HepG2 (cell line): ENCODE results near the gene TUBB. TPM values are rescaled to one million over a fixed set of nuclear protein-coding genes. Genes with fewer than 3 reads are reported as not detected.
A peak's percentile ranks its signal among the peaks of the same experiment; 100 is the strongest.

Source experiments
- ARNT2 ChIP-seq: sonication (generic); formaldehyde crosslinking; IDR thresholded peaks from 2 replicates; pipeline ENCODE4 v1.8.0; 2022; ENCODE audit warnings: mild to moderate bottlenecking, low read depth, missing genetic modification reagents, moderate library complexity
- CCDC6 ChIP-seq: sonication (generic); formaldehyde crosslinking; IDR thresholded peaks from 2 replicates; pipeline ENCODE4 v1.8.1; 2022; ENCODE audit warnings: mild to moderate bottlenecking, missing genetic modification reagents, moderate library complexity
- DPF2 ChIP-seq: sonication (generic); formaldehyde crosslinking; IDR thresholded peaks from 2 replicates; pipeline ENCODE4 v1.4.0; 2020; ENCODE audit warnings: mild to moderate bottlenecking, low read depth, missing genetic modification reagents, borderline replicate concordance
- EEA1 ChIP-seq: sonication (generic); formaldehyde crosslinking; IDR thresholded peaks from 2 replicates; pipeline ENCODE4 v1.5.1; 2020; ENCODE audit warnings: mild to moderate bottlenecking, missing genetic modification reagents, borderline replicate concordance
- ELF4 ChIP-seq: sonication (generic); formaldehyde crosslinking; IDR thresholded peaks from 2 replicates; pipeline ENCODE4 v1.5.0; 2020; ENCODE audit warnings: missing genetic modification reagents, mild to moderate bottlenecking, moderate library complexity, borderline replicate concordance
- GZF1 ChIP-seq: sonication (generic); formaldehyde crosslinking; IDR thresholded peaks from 2 replicates; pipeline ENCODE4 v1.5.1; 2020; ENCODE audit warnings: mild to moderate bottlenecking, missing genetic modification reagents
- NFYC ChIP-seq: IDR thresholded peaks from 2 replicates; pipeline ENCODE4 v1.6.1; 2016; ENCODE audit warnings: missing genetic modification reagents, missing compliant biosample characterization
- NR2F2 ChIP-seq: IDR thresholded peaks from 2 replicates; pipeline ENCODE4 v1.6.1; 2012; ENCODE audit warnings: low read depth, inconsistent platforms, borderline replicate concordance
- PRPF4 ChIP-seq: fragments of 200-400 bp; formaldehyde crosslinking; IDR thresholded peaks from 2 replicates; pipeline ENCODE4 v1.6.1; 2016; ENCODE audit warnings: low read length, low read depth; ENCODE audit not compliant: poor library complexity, severe bottlenecking
- SATB2 ChIP-seq: sonication (generic); formaldehyde crosslinking; IDR thresholded peaks from 2 replicates; pipeline ENCODE4 v1.5.0; 2020; ENCODE audit warnings: missing genetic modification reagents
- SKI ChIP-seq: fragments of 450-650 bp; IDR thresholded peaks from one replicate; pipeline ENCODE4 v1.6.1; 2018; ENCODE audit warnings: mild to moderate bottlenecking; ENCODE audit not compliant: partially characterized antibody
- SMC3 ChIP-seq: IDR thresholded peaks from 2 replicates; pipeline ENCODE4 v1.6.1; 2011; ENCODE audit warnings: low read length, improper control_type of control experiment
- ZFP90 ChIP-seq: sonication (generic); formaldehyde crosslinking; IDR thresholded peaks from 2 replicates; pipeline ENCODE4 v1.8.0; 2022; ENCODE audit warnings: missing genetic modification reagents, mild to moderate bottlenecking, inconsistent platforms, borderline replicate concordance
- ZNF513 ChIP-seq: sonication (generic); formaldehyde crosslinking; conservative IDR thresholded peaks from 2 replicates; pipeline ENCODE4 v1.5.0; 2020; ENCODE audit warnings: missing genetic modification reagents
- ZNF543 ChIP-seq: sonication (generic); formaldehyde crosslinking; IDR thresholded peaks from 2 replicates; pipeline ENCODE4 v1.4.0; 2020; ENCODE audit warnings: mild to moderate bottlenecking, missing genetic modification reagents
- ZNF589 ChIP-seq: sonication (generic); formaldehyde crosslinking; conservative IDR thresholded peaks from 2 replicates; pipeline ENCODE4 v1.8.0; 2022; ENCODE audit warnings: mild to moderate bottlenecking, moderate library complexity, missing genetic modification reagents
- ZNF646 ChIP-seq: sonication (generic); formaldehyde crosslinking; IDR thresholded peaks from 2 replicates; pipeline ENCODE4 v1.9.0; 2021; ENCODE audit warnings: mild to moderate bottlenecking, missing genetic modification reagents
- ZNF784 ChIP-seq: sonication (generic); formaldehyde crosslinking; IDR thresholded peaks from 2 replicates; pipeline ENCODE4 v1.5.1; 2020; ENCODE audit warnings: missing genetic modification reagents, mild to moderate bottlenecking, borderline replicate concordance
- ZNF879 ChIP-seq: sonication (generic); formaldehyde crosslinking; IDR thresholded peaks from 2 replicates; pipeline ENCODE4 v1.8.1; 2023; ENCODE audit warnings: missing genetic modification reagents
- polyA plus RNA-seq, 8 experiments: library from polyadenylated mRNA; depleted of rRNA in 3 of 8; stranded (reverse) in 7 of 8; unstranded in 1 of 8; fragments of >200 nt; fragmentation: Illumina TruSeq in 4 of 8; extraction: Trizol in 4 of 8; gene quantifications; 2 replicates each; pipeline versions ENCODE4 v1.2.1 to v1.2.3, GENCODE V29; 2011 to 2016; ENCODE audit warnings: low read depth in 4 of 8, missing spikeins in 1 of 8, mixed read lengths in 1 of 8; ENCODE audit not compliant: insufficient read depth in 1 of 8
- total RNA-seq, 5 experiments: library from RNA; depleted of rRNA; stranded (reverse); fragments of >200 nt; fragmentation: Illumina TruSeq; extraction: Trizol; gene quantifications; 2 replicates each; pipeline ENCODE4 v1.2.3, GENCODE V29; 2016; ENCODE audit warnings: low read depth in 1 of 5

Gene TUBB
- total and polyA plus RNA-seq, 2 of the 13 experiments (the other 11 are each of a cell fraction or from before 2014, with no cell fraction given), result 911 to 1,163 TPM

- TF ChIP-seq CCDC6 (CRISPR knock-in tag) (no peak; the same call in 1 of the 2 replicates), SATB2 (no peak), ZNF784 (CRISPR knock-in tag) (no peak; the same call in 1 of the 2 replicates), ARNT2 (CRISPR knock-in tag) (no peak; the same call in 1 of the 2 replicates), NFYC (peak; percentile 23; the same call in 1 of the 2 replicates), DPF2 (CRISPR knock-in tag) (no peak), NR2F2 (no peak), ELF4 (CRISPR knock-in tag) (peak; percentile 85; the same call in 1 of the 2 replicates), SMC3 (peak; percentile 92), GZF1 (CRISPR knock-in tag) (no peak), ZNF589 (CRISPR knock-in tag) (no peak), ZNF879 (CRISPR knock-in tag) (peak; percentile 57; the same call in 1 of the 2 replicates), ZNF513 (CRISPR knock-in tag) (no peak), ZFP90 (CRISPR knock-in tag) (peak; percentile 31; the same call in 1 of the 2 replicates), ZNF543 (no peak; the same call in 1 of the 2 replicates), PRPF4 (no peak), ZNF646 (CRISPR knock-in tag) (no peak), SKI (peak; percentile 5), EEA1 (no peak)
These were observed 47.5 kb upstream of the TUBB start, which contains the start of gene DHX16 (continued) for GRCh38 chr6:30672445-30673253.
